ENCODE results near the gene SLC37A1.

DNA sequence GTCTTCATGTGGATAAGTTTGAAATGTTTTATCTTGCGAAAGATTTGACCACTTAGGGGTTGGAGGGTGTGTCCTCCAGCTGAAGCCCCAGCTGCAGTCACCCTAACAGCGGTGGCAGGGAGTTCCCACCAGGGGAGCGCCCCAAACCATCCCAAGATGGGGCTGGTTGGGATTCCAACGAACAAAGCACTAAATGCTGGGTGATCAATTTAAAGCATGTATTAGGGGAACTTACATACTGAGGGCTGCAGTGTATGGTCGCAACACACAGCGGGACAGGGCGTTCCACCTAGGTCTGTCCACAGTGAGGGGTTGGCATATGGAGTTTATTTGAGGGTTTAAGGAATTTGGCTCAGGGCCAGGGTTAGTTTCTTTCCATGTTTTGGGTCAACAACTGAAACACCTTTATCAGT is 26.3 kb downstream of the SLC37A1 start:
- TF ChIP-seq POLR2AphosphoS5 (IDR thresholded peaks at IDR 0.05; ENCODE audit: low read depth, low read length) (no peak), POLR2A (IDR thresholded peaks at IDR 0.05; ENCODE audit: borderline replicate concordance, extremely low read depth, insufficient read depth, insufficient read length) (no peak), EZH2phosphoT487 (IDR thresholded peaks at IDR 0.05; ENCODE audit: borderline replicate concordance) (no peak), SIN3A (IDR thresholded peaks at IDR 0.05; ENCODE audit: low read depth) (no peak), JUND (IDR thresholded peaks at IDR 0.05) (no peak), ZNF274 (IDR thresholded peaks at IDR 0.05; ENCODE audit: low read depth, low read length) (no peak)
- TF ChIP-seq, protein P1, sequence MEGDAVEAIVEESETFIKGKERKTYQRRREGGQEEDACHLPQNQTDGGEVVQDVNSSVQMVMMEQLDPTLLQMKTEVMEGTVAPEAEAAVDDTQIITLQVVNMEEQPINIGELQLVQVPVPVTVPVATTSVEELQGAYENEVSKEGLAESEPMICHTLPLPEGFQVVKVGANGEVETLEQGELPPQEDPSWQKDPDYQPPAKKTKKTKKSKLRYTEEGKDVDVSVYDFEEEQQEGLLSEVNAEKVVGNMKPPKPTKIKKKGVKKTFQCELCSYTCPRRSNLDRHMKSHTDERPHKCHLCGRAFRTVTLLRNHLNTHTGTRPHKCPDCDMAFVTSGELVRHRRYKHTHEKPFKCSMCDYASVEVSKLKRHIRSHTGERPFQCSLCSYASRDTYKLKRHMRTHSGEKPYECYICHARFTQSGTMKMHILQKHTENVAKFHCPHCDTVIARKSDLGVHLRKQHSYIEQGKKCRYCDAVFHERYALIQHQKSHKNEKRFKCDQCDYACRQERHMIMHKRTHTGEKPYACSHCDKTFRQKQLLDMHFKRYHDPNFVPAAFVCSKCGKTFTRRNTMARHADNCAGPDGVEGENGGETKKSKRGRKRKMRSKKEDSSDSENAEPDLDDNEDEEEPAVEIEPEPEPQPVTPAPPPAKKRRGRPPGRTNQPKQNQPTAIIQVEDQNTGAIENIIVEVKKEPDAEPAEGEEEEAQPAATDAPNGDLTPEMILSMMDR (IDR thresholded peaks at IDR 0.05 in 2 of 3, conservative IDR thresholded peaks at IDR 0.05 in 1 of 3; ENCODE audit: borderline replicate concordance in 1 of 3, insufficient read depth in 1 of 3, low read depth in 2 of 3, low read length in 2 of 3): peak in 1 of 3 experiments; percentile 30; a peak in 3 of 6 replicates
- TF ChIP-seq, protein P2, sequence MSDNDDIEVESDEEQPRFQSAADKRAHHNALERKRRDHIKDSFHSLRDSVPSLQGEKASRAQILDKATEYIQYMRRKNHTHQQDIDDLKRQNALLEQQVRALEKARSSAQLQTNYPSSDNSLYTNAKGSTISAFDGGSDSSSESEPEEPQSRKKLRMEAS (IDR thresholded peaks at IDR 0.05): no peak

Measured in HCT116 (cell line).